ENCODE measurements around the gene TULP4.

DNA sequence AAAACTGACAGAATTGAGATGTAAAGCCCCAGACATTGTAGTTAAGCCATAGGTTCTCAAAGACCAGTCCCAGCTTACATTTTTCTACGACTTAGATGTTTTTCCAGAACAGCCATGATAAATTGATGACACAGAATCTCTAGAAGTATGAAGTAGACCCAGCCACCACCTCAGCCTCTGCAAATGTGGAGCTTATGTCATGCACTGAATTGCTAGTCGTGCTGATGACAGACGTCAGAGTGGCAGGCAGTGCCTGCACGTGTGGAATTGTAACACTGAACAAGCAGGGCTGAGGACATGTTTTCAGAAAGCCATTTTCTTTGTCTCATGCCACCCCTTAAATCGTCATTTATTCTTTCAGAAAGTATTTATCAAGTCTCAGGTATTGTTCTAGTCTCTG is 175.2 kb downstream of the TULP4 start:
- TF ChIP-seq, protein P1, sequence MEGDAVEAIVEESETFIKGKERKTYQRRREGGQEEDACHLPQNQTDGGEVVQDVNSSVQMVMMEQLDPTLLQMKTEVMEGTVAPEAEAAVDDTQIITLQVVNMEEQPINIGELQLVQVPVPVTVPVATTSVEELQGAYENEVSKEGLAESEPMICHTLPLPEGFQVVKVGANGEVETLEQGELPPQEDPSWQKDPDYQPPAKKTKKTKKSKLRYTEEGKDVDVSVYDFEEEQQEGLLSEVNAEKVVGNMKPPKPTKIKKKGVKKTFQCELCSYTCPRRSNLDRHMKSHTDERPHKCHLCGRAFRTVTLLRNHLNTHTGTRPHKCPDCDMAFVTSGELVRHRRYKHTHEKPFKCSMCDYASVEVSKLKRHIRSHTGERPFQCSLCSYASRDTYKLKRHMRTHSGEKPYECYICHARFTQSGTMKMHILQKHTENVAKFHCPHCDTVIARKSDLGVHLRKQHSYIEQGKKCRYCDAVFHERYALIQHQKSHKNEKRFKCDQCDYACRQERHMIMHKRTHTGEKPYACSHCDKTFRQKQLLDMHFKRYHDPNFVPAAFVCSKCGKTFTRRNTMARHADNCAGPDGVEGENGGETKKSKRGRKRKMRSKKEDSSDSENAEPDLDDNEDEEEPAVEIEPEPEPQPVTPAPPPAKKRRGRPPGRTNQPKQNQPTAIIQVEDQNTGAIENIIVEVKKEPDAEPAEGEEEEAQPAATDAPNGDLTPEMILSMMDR (conservative IDR thresholded peaks at IDR 0.05 in 1 of 2, IDR thresholded peaks at IDR 0.05 in 1 of 2; ENCODE audit: extremely low read depth in 1 of 2, insufficient read depth in 1 of 2, low read depth in 1 of 2, low read length in 2 of 2), result no peak
- TF ChIP-seq EZH2 (IDR thresholded peaks at IDR 0.05; ENCODE audit: borderline replicate concordance, low read length), result no peak
